Measurements from ENCODE around the gene CES2. TPM values are rescaled to one million over a fixed set of nuclear protein-coding genes. Genes with fewer than 3 reads are reported as not detected.

Gene CES2, protein sequence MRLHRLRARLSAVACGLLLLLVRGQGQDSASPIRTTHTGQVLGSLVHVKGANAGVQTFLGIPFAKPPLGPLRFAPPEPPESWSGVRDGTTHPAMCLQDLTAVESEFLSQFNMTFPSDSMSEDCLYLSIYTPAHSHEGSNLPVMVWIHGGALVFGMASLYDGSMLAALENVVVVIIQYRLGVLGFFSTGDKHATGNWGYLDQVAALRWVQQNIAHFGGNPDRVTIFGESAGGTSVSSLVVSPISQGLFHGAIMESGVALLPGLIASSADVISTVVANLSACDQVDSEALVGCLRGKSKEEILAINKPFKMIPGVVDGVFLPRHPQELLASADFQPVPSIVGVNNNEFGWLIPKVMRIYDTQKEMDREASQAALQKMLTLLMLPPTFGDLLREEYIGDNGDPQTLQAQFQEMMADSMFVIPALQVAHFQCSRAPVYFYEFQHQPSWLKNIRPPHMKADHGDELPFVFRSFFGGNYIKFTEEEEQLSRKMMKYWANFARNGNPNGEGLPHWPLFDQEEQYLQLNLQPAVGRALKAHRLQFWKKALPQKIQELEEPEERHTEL
- 35.8 TPM for total RNA-seq
- long read RNA-seq, transcript CES2-202 (12 exons, 3,868 nt): minor isoform, 6 of 134 reads
- long read RNA-seq, transcript CES2-211 (12 exons, 3,391 nt): minor isoform, 10 of 134 reads
- long read RNA-seq, transcript CES2-201 (12 exons, 3,927 nt): major isoform, 82 of 134 reads
- long read RNA-seq, partial matches to known transcripts: 12 of 134 reads
- long read RNA-seq, other reads (novel, unspliced or antisense): 24 of 134 reads

DNA sequence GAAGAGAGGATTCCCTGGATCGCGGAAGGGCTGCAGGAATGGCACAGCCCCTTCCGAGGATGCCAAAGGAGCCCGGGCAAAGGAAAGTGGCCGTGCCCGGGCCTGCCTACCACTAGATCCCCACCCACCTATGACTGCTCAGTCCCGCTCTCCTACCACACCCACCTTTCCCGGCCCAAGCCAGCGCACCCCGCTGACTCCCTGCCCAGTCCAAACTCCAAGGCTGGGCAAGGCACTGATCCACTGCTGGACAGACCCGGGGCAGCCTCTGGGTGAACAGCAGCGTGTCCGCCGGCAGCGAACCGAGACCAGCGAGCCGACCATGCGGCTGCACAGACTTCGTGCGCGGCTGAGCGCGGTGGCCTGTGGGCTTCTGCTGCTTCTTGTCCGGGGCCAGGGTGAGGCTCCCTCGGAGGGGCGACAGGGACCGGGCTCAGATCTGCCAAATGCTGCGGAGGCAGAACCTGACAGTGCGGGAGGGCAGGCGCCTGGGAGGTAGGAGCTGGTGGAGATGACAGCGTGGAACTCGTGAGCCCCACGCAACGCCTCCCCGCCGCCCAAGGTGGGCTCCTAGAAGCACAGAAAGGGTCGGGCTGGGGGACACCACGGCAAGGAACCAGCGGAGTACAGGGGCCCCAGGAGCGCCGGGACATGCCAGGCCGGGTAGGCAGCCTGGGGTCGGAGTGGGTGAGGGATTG, at the start of gene CES2:
TSS of gene CES2 (plus strand) at position 203 of the 698 bp plus-strand sequence. CDS start at position 323, 120 bp downstream.
- peak within 1 kb of the TSS; percentile 88 for H3K4me3 ChIP-seq
- peaks cover 29% of the 10 kb centered on the region for H3K4me1 ChIP-seq
- peak; percentile 57 for ATAC-seq
- DNase-seq: no peak
- H3K9me3 ChIP-seq: no peaks in the 10 kb centered on the region
- no peaks in the 10 kb centered on the region for H3K27me3 ChIP-seq
- TF ChIP-seq, protein P1, sequence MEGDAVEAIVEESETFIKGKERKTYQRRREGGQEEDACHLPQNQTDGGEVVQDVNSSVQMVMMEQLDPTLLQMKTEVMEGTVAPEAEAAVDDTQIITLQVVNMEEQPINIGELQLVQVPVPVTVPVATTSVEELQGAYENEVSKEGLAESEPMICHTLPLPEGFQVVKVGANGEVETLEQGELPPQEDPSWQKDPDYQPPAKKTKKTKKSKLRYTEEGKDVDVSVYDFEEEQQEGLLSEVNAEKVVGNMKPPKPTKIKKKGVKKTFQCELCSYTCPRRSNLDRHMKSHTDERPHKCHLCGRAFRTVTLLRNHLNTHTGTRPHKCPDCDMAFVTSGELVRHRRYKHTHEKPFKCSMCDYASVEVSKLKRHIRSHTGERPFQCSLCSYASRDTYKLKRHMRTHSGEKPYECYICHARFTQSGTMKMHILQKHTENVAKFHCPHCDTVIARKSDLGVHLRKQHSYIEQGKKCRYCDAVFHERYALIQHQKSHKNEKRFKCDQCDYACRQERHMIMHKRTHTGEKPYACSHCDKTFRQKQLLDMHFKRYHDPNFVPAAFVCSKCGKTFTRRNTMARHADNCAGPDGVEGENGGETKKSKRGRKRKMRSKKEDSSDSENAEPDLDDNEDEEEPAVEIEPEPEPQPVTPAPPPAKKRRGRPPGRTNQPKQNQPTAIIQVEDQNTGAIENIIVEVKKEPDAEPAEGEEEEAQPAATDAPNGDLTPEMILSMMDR (IDR thresholded peaks at IDR 0.05): no peak
- intact Hi-C loops (cut with DNase I): no loop called here
- peak within 1 kb of the TSS; percentile 92 for H3K27ac ChIP-seq
- peaks cover 35% of the 10 kb centered on the region for H3K36me3 ChIP-seq

DNA sequence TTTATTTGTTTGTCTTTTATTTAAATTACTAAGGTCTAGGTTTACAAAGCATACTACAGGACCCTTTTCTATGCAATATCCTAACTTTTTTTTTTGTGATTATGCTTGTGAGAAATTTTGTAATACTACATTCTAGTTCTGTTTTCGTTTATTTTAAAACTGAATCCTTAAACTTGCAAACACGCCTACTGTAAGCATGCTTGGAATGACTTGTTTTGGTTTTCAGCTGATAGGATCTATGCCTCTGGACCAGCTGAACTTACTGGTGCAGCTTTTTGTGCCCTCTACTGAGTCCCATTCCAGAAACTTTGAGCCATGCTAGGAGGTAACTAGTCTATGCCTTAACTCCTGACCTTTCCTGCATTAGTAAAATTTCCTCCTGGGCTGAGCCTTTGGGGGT, 49.0 kb upstream of the CES2 start:
- no peak for ATAC-seq
- Histone ChIP-seq H3K27ac (no peak overlapping the region), H3K4me3 (no peak overlapping the region)

DNA sequence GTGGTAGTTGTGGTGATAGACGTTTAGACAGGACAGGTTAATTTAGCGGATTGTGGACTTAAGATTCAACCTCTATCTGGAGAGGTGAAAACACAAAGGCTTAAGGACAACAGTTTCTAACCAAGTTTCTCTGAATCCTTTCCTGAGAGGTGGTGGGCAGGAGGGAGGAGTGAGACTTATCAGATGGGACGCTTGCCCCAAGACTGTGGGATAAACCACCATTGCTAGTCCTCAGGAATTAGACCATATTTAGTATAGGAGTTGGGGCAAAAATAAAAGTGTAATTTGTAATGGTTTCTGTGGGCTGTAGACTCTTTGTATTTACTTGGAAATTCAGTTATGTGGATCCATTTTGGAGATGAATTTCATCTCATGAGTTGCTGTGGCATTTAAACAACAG, 48.4 kb upstream of the CES2 start:
- no peak overlapping the region for H3K4me3 ChIP-seq
- DNase-seq (no peak), ATAC-seq (no peak)
- intact Hi-C loops (cut with DNase I): no loop called here
- H3K4me1 ChIP-seq: peaks cover 3% of the 10 kb centered on the region
- H3K27ac ChIP-seq: no peak overlapping the region
- TF ChIP-seq, protein P1 (IDR thresholded peaks at IDR 0.05): no peak
- H3K9me3 ChIP-seq: no peaks in the 10 kb centered on the region
- H3K36me3 ChIP-seq: peaks cover 37% of the 10 kb centered on the region
- H3K27me3 ChIP-seq: no peaks in the 10 kb centered on the region

More for the DNA sequence above, 49.0 kb upstream of the CES2 start:
- TF ChIP-seq, protein P1 (IDR thresholded peaks at IDR 0.05): no peak
- peaks cover 37% of the 10 kb centered on the region for H3K36me3 ChIP-seq
- H3K4me1 ChIP-seq: peaks cover 9% of the 10 kb centered on the region
- no peaks in the 10 kb centered on the region for H3K27me3 ChIP-seq
- DNase-seq: no peak
- intact Hi-C loops (cut with DNase I): no loop called here
- H3K9me3 ChIP-seq: no peaks in the 10 kb centered on the region

DNA sequence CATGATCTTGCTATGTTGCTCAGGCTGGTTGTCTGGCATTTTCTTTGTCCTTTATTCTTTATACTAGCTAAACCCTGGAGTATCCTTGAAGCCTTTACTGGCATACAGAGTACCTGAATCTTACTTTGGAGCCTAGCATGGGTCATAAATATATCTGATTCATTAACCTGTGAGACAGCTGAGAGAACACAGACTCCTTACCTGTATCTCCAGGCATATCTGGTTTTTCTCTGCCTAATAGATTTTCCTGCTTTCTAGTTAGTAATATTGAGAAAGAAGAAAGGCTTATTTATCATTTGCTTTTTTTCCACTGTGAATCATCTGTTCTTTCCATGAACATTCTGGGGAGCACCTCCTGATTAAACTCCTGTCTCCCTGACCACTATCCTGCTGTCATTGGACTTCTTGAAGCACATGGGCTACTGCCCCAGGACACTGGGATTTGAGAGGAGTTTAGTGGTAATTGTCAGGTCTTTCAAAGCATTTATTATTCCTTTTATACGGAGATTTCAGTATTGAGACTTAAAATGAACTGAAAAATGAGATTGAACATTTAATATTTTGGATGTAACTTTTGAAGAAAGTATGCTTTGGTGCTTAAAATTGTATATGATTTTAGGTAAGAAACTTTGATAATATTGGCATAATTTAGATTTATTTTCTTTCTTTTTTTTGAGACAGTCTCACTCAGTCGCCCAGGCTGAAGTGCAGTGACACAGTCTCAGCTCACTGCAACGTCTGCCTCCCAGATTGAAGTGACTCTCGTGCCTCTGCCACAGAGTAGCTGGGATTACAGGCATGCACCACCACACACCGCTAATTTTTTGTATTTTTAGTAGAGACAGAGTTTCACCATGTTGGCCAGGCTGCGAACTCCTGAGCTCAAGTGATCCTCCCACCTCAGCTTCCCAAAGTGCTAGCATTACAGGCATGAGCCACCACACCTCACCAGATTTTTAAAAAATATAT, 46.4 kb upstream of the CES2 start:
- Histone ChIP-seq H3K27me3 (no peaks in the 10 kb centered on the region), H3K27ac (no peak overlapping the region), H3K4me3 (no peak overlapping the region), H3K4me1 (no peaks in the 10 kb centered on the region), H3K36me3 (peaks cover 37% of the 10 kb centered on the region), H3K9me3 (no peaks in the 10 kb centered on the region)
- DNase-seq: no peak
- no peak for ATAC-seq
- intact Hi-C loops (cut with DNase I): no loop called here
- TF ChIP-seq, protein P1 (IDR thresholded peaks at IDR 0.05): no peak

DNA sequence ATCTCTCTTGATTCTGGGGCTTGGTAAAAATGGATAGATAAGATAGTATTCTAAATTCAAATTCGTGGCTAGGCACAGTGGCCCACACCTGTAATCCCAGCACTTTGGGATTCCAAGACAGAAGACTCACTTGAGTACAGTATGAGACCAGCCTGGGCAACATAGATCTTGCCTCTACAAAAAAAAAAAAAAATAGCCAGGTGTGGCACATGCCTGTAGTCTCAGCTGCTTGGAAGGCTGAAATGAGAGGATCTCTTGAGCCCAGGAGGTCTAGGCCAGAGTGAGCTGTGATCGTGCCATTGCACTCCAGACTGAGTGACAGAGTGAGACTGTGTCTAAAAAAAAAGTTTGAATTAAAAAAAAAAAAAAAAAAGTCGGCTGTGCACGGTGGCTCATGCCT, 45.7 kb upstream of the CES2 start:
- ATAC-seq (peak; percentile 60), DNase-seq (no peak)
- H3K27ac ChIP-seq: no peak overlapping the region
- H3K27me3 ChIP-seq: no peaks in the 10 kb centered on the region
- intact Hi-C loops (cut with DNase I): no loop called here
- H3K4me1 ChIP-seq: no peaks in the 10 kb centered on the region
- TF ChIP-seq, protein P1 (IDR thresholded peaks at IDR 0.05): no peak
- no peaks in the 10 kb centered on the region for H3K9me3 ChIP-seq
- no peak overlapping the region for H3K4me3 ChIP-seq
- H3K36me3 ChIP-seq: peaks cover 32% of the 10 kb centered on the region
